IMR-90 (cell line): ENCODE results near the gene BTBD18. TPM values are rescaled to one million over a fixed set of nuclear protein-coding genes. Genes with fewer than 3 reads are reported as not detected.

Experiments
- ATAC-seq: fragments of 200-7000 bp; cut with Tn5 transposase; 2 replicates; pipeline ENCODE4 v1.9.1; 2020; ENCODE audit warnings: low read depth, mild to moderate bottlenecking, moderate library complexity
- BruUV-seq: library from RNA; stranded (reverse); fragments of 400-500 nt; replicated peaks from 2 replicates; lab custom pipeline; 2021; lab: Mats Ljungman, UMichigan
- CTCF ChIA-PET: fragments of 300-600 bp; formaldehyde crosslinking; extraction: SDS; loops from one replicate; lab custom pipeline; 2021; ENCODE audit warnings: antibody characterized with exemption; lab: Yijun Ruan, JAX
- POLR2A ChIA-PET: fragments of 300-600 bp; sonication (Branson Sonifier 250); formaldehyde crosslinking; loops from one replicate; lab custom pipeline; 2022; ENCODE audit warnings: antibody characterized with exemption; ENCODE audit not compliant: unreplicated experiment; lab: Charles Lee
- DNase-seq: peaks from one replicate; pipeline ENCODE4 v3.0.0; 2013
- H2AFZ ChIP-seq: replicated peaks from 2 replicates; pipeline ENCODE3; 2013; ENCODE audit warnings: low read length, mild to moderate bottlenecking; ENCODE audit not compliant: poor library complexity
- H2AK5ac ChIP-seq: 2 replicates; pipeline ENCODE4 v1.6.1; 2013; ENCODE audit warnings: low read depth, low read length, inconsistent platforms
- H2AK9ac ChIP-seq: replicated peaks from 2 replicates; pipeline ENCODE3; 2013; ENCODE audit warnings: mild to moderate bottlenecking, low read depth, low read length, moderate library complexity; ENCODE audit not compliant: poor library complexity
- H2BK120ac ChIP-seq: 2 replicates; pipeline ENCODE4 v1.6.1; 2013; ENCODE audit warnings: low read depth, low read length, inconsistent platforms
- H2BK15ac ChIP-seq: 3 replicates; pipeline ENCODE4 v1.6.1; 2013; ENCODE audit warnings: low read depth, low read length, inconsistent platforms
- H2BK20ac ChIP-seq: 2 replicates; pipeline ENCODE4 v1.6.1; 2013; ENCODE audit warnings: low read depth, mild to moderate bottlenecking, inconsistent platforms, low read length, moderate library complexity
- H2BK5ac ChIP-seq: 2 replicates; pipeline ENCODE4 v1.6.1; 2013; ENCODE audit warnings: mild to moderate bottlenecking, low read depth, low read length, inconsistent platforms; ENCODE audit not compliant: poor library complexity, severe bottlenecking
- H3K14ac ChIP-seq: replicated peaks from 2 replicates; pipeline ENCODE4 v1.6.1; 2013; ENCODE audit warnings: low read depth, low read length, inconsistent platforms
- H3K18ac ChIP-seq: 2 replicates; pipeline ENCODE4 v1.6.1; 2013; ENCODE audit warnings: low read depth, low read length, control low read depth
- H3K23ac ChIP-seq: 2 replicates; pipeline ENCODE4 v1.6.1; 2013; ENCODE audit warnings: low read depth, low read length, inconsistent platforms
- H3K27ac ChIP-seq: 2 replicates; pipeline ENCODE4 v1.5.1; 2013; ENCODE audit warnings: mild to moderate bottlenecking, control low read depth, low read length; ENCODE audit not compliant: insufficient read depth
- H3K27me3 ChIP-seq: 2 replicates; pipeline ENCODE4 v1.6.1; 2013; ENCODE audit warnings: low read length; ENCODE audit not compliant: control insufficient read depth, insufficient read depth
- H3K36me3 ChIP-seq: 2 replicates; pipeline ENCODE4 v1.6.1; 2013; ENCODE audit warnings: low read length, mixed read lengths; ENCODE audit not compliant: control insufficient read depth, insufficient read depth
- H3K4ac ChIP-seq: 2 replicates; pipeline ENCODE4 v1.6.1; 2013; ENCODE audit warnings: low read depth, low read length, inconsistent platforms
- H3K4me1 ChIP-seq: 2 replicates; pipeline ENCODE4 v1.6.1; 2013; ENCODE audit warnings: low read length, mixed read lengths; ENCODE audit not compliant: control insufficient read depth, insufficient read depth
- H3K4me2 ChIP-seq: 2 replicates; pipeline ENCODE4 v1.6.1; 2013; ENCODE audit warnings: low read depth, mild to moderate bottlenecking, control low read depth, low read length, moderate library complexity
- H3K4me3 ChIP-seq: 2 replicates; pipeline ENCODE4 v1.5.1; 2013; ENCODE audit warnings: low read depth, mild to moderate bottlenecking, control low read depth, low read length, moderate library complexity; ENCODE audit not compliant: insufficient read depth
- H3K56ac ChIP-seq: 2 replicates; pipeline ENCODE4 v1.6.1; 2013; ENCODE audit warnings: low read length, inconsistent platforms; ENCODE audit not compliant: insufficient read depth; ENCODE audit errors: extremely low read depth
- H3K79me1 ChIP-seq, 2 experiments: 2 replicates each; pipeline ENCODE4 v1.6.1; 2013; ENCODE audit warnings: low read length in 2 of 2, inconsistent platforms in 1 of 2, low read depth in 1 of 2
- H3K9ac ChIP-seq: 2 replicates; pipeline ENCODE4 v1.6.1; 2013; ENCODE audit warnings: low read depth, low read length, control low read depth
- H3K9me1 ChIP-seq: 2 replicates; pipeline ENCODE4 v1.6.1; 2013; ENCODE audit warnings: low read length, inconsistent platforms; ENCODE audit not compliant: insufficient read depth
- H3K9me3 ChIP-seq: 2 replicates; pipeline ENCODE4 v1.6.1; 2013; ENCODE audit warnings: low read length; ENCODE audit not compliant: control insufficient read depth, insufficient read depth
- H4K20me1 ChIP-seq: 2 replicates; pipeline ENCODE4 v1.6.1; 2013; ENCODE audit warnings: low read length, inconsistent platforms; ENCODE audit not compliant: insufficient read depth
- H4K5ac ChIP-seq: 2 replicates; pipeline ENCODE4 v1.6.1; 2013; ENCODE audit warnings: mild to moderate bottlenecking, low read depth, low read length, control low read depth
- H4K8ac ChIP-seq, 2 experiments: 2 replicates each; pipeline ENCODE4 v1.6.1; 2013; ENCODE audit warnings: low read depth in 2 of 2, low read length in 2 of 2, control low read depth in 1 of 2, inconsistent platforms in 1 of 2
- H4K91ac ChIP-seq: 2 replicates; pipeline ENCODE4 v1.6.1; 2013; ENCODE audit warnings: low read depth, low read length, inconsistent platforms; ENCODE audit not compliant: insufficient read depth
- BHLHE40 ChIP-seq: fragments of 150-350 bp; IDR thresholded peaks from 2 replicates; pipeline ENCODE4 v1.6.1; 2016; ENCODE audit warnings: mild to moderate bottlenecking, low read depth, low read length
- CEBPB ChIP-seq: IDR thresholded peaks from 2 replicates; pipeline ENCODE4 v1.6.1; 2012; ENCODE audit warnings: low read depth, low read length, improper control_type of control experiment
- CHD1 ChIP-seq: IDR thresholded peaks from 2 replicates; pipeline ENCODE4 v1.6.1; 2012; ENCODE audit warnings: low read depth, low read length, improper control_type of control experiment
- FOS ChIP-seq: fragments of 150-350 bp; IDR thresholded peaks from 2 replicates; pipeline ENCODE4 v1.6.1; 2016; ENCODE audit warnings: low read depth, low read length
- MAFK ChIP-seq: IDR thresholded peaks from 2 replicates; pipeline ENCODE4 v1.6.1; 2012; ENCODE audit warnings: low read depth, low read length, improper control_type of control experiment
- MAZ ChIP-seq: IDR thresholded peaks from 2 replicates; pipeline ENCODE4 v1.6.1; 2012; ENCODE audit warnings: low read depth, mild to moderate bottlenecking, low read length, improper control_type of control experiment, moderate library complexity, borderline replicate concordance
- NFE2L2 ChIP-seq: fragments of 150-350 bp; IDR thresholded peaks from 2 replicates; pipeline ENCODE4 v1.6.1; 2016; ENCODE audit warnings: low read depth, mild to moderate bottlenecking, low read length
- POLR2A ChIP-seq: IDR thresholded peaks from 2 replicates; pipeline ENCODE4 v1.6.1; 2012; ENCODE audit warnings: mild to moderate bottlenecking, low read depth, low read length
- RAD21 ChIP-seq: IDR thresholded peaks from 2 replicates; pipeline ENCODE4 v1.6.1; 2012; ENCODE audit warnings: low read length, improper control_type of control experiment
- RCOR1 ChIP-seq: IDR thresholded peaks from 2 replicates; pipeline ENCODE4 v1.6.1; 2012; ENCODE audit warnings: mild to moderate bottlenecking, low read length, improper control_type of control experiment; ENCODE audit not compliant: insufficient replicate concordance
- RFX5 ChIP-seq: IDR thresholded peaks from 2 replicates; pipeline ENCODE4 v1.8.0; 2012; ENCODE audit warnings: low read depth, mild to moderate bottlenecking, low read length, moderate library complexity
- SMC3 ChIP-seq: fragments of 150-350 bp; IDR thresholded peaks from 2 replicates; pipeline ENCODE4 v1.6.1; 2016; ENCODE audit warnings: low read depth, mild to moderate bottlenecking, antibody characterized with exemption, low read length, moderate library complexity
- USF2 ChIP-seq: fragments of 150-350 bp; IDR thresholded peaks from 2 replicates; pipeline ENCODE4 v1.6.1; 2017; ENCODE audit warnings: mild to moderate bottlenecking, antibody characterized with exemption, low read length, low read depth
- WGBS, 2 experiments: methylation state at CpG; one replicate each; pipeline versions ENCODE4 v1.1.5 to v1.1.7; 2013; ENCODE audit warnings: missing lambda C conversion rate in 2 of 2; ENCODE audit not compliant: insufficient read length in 1 of 2; ENCODE audit errors: extremely low coverage in 2 of 2; 5-methylcytosine and 5-hydroxymethylcytosine counted together
- dilution Hi-C: fragments of 300-500 bp; cut with HindIII; formaldehyde crosslinking; loops from one replicate; pipeline ENCODE4 v1.14.3; 2018; ENCODE audit warnings: low sequenced_read_pairs; ENCODE audit not compliant: unreplicated experiment
- in situ Hi-C: fragments of 300-500 bp; cut with MboI; formaldehyde crosslinking; loops from 3 replicates; pipeline ENCODE4 v1.14.3; 2019; ENCODE audit warnings: low sequenced_read_pairs, inconsistent platforms, mixed read lengths
- intact Hi-C: fragments of 100-400 bp; cut with micrococcal nuclease; formaldehyde crosslinking; loops from 2 replicates; pipeline ENCODE4 v1.10.0; 2022
- polyA plus RNA-seq, 3 experiments: library from polyadenylated mRNA; depleted of rRNA; stranded (reverse); fragments of >200 nt; gene quantifications; 2 replicates each; pipeline ENCODE4 v1.2.3, GENCODE V29; 2012; ENCODE audit warnings: low replicate concordance in 1 of 3
- total RNA-seq: library from RNA; depleted of rRNA; stranded (reverse); fragments of >200 nt; gene quantifications from 2 replicates; pipeline ENCODE4 v1.2.3, GENCODE V29; 2012
- TF ChIP-seq, protein P1 (sequence below): conservative IDR thresholded peaks from 2 replicates; pipeline ENCODE4 v1.5.1; 2012; ENCODE audit warnings: mild to moderate bottlenecking, low read depth, low read length, improper control_type of control experiment
- TF ChIP-seq, protein P2 (sequence below): fragments of 150-350 bp; IDR thresholded peaks from 2 replicates; pipeline ENCODE4 v1.6.1; 2016; ENCODE audit warnings: low read depth, mild to moderate bottlenecking, low read length, moderate library complexity, borderline replicate concordance

BTBD18 gene
- total and polyA plus RNA-seq, 2 of the 4 experiments (the other 2 are of a cell fraction), result not detected

DNA sequence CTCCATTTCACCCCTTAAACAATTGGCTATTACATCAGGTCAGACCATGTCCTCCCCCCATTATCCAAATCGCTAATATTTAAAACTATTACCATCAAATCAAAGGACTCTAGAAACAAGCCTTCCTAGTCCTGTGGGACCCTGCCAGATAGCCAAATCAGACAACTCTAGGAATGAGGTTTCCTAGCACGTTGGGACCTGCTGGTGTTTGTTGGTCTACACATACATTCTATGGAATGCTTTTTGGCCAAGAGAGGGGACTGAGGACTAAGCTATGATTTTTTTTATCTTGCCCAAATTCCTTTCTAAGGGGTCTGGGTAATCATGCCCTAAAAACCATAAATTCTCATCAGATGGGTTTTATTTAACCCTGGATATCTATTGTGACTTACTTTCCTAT, 24.4 kb downstream of the BTBD18 start:
- Histone ChIP-seq H3K36me3 (no peaks in the 10 kb centered on the region), H2BK120ac (no peak overlapping the region), H2AK5ac (no peak overlapping the region), H3K14ac (no peak overlapping the region), H3K27me3 (no peaks in the 10 kb centered on the region), H3K79me1 (peaks cover 15 to 31% of the 10 kb centered on the region in 2 experiments), H2AFZ (no peak overlapping the region), H4K5ac (no peak overlapping the region), H4K91ac (no peak overlapping the region), H3K4ac (no peak overlapping the region), H2BK20ac (no peak overlapping the region), H3K9ac (no peak overlapping the region), H3K4me1 (no peaks in the 10 kb centered on the region), H2BK15ac (no peak overlapping the region), H3K9me3 (no peaks in the 10 kb centered on the region), H3K4me2 (no peak overlapping the region), H4K8ac (no peak overlapping the region), H3K9me1 (no peaks in the 10 kb centered on the region), H4K20me1 (peaks cover 3% of the 10 kb centered on the region; the same call in 1 of the 2 replicates), H2BK5ac (no peak overlapping the region), H2AK9ac (no peak overlapping the region), H3K4me3 (no peak overlapping the region), H3K18ac (no peak overlapping the region), H3K23ac (no peak overlapping the region), H3K27ac (no peak overlapping the region), H3K56ac (no peak overlapping the region)
- dilution Hi-C loops (no loop called here), in situ Hi-C loops (no loop called here), intact Hi-C loops (no loop called here)
- ChIA-PET POLR2A (no interaction called here), CTCF (interaction anchor here (0.6 kb wide), 1 partner anchor 18 kb away, joined by 3 read pairs; no protein-coding TSS in a partner anchor)
- TF ChIP-seq RFX5 (no peak), BHLHE40 (no peak), FOS (no peak), SMC3 (no peak), RCOR1 (no peak), USF2 (no peak), CEBPB (no peak), MAZ (no peak), POLR2A (no peak), CHD1 (no peak), NFE2L2 (no peak), MAFK (no peak), RAD21 (no peak)
- TF ChIP-seq, protein P1, sequence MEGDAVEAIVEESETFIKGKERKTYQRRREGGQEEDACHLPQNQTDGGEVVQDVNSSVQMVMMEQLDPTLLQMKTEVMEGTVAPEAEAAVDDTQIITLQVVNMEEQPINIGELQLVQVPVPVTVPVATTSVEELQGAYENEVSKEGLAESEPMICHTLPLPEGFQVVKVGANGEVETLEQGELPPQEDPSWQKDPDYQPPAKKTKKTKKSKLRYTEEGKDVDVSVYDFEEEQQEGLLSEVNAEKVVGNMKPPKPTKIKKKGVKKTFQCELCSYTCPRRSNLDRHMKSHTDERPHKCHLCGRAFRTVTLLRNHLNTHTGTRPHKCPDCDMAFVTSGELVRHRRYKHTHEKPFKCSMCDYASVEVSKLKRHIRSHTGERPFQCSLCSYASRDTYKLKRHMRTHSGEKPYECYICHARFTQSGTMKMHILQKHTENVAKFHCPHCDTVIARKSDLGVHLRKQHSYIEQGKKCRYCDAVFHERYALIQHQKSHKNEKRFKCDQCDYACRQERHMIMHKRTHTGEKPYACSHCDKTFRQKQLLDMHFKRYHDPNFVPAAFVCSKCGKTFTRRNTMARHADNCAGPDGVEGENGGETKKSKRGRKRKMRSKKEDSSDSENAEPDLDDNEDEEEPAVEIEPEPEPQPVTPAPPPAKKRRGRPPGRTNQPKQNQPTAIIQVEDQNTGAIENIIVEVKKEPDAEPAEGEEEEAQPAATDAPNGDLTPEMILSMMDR, result no peak
- TF ChIP-seq, protein P2, sequence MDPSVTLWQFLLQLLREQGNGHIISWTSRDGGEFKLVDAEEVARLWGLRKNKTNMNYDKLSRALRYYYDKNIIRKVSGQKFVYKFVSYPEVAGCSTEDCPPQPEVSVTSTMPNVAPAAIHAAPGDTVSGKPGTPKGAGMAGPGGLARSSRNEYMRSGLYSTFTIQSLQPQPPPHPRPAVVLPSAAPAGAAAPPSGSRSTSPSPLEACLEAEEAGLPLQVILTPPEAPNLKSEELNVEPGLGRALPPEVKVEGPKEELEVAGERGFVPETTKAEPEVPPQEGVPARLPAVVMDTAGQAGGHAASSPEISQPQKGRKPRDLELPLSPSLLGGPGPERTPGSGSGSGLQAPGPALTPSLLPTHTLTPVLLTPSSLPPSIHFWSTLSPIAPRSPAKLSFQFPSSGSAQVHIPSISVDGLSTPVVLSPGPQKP, result no peak
- no peak for DNase-seq
- WGBS, 2 experiments, result 100% methylated on average over 1 of the region's 2 CpGs; no CpG with 5 or more reads in 1 of the 2 experiments
- ATAC-seq, result no peak
- no TSS peak for BruUV-seq
